HUES64 (cell line): ENCODE results near the gene WWOX.

Source experiments
- H3K27ac ChIP-seq: 2 replicates; pipeline ENCODE4 v1.7.0; 2013; ENCODE audit warnings: low read depth, low read length, inconsistent platforms
- H3K27me3 ChIP-seq: 2 replicates; pipeline ENCODE4 v1.6.1; 2013; ENCODE audit warnings: mild to moderate bottlenecking, low read length; ENCODE audit not compliant: insufficient read depth
- H3K36me3 ChIP-seq: 2 replicates; pipeline ENCODE4 v1.6.1; 2013; ENCODE audit warnings: mild to moderate bottlenecking, low read length; ENCODE audit not compliant: insufficient read depth
- H3K4me1 ChIP-seq: 2 replicates; pipeline ENCODE4 v1.6.1; 2013; ENCODE audit warnings: mild to moderate bottlenecking, low read length, moderate library complexity; ENCODE audit not compliant: insufficient read depth
- H3K4me3 ChIP-seq: 2 replicates; pipeline ENCODE4 v1.5.1; 2013; ENCODE audit warnings: mild to moderate bottlenecking, low read length, moderate library complexity
- H3K9ac ChIP-seq: 2 replicates; pipeline ENCODE4 v1.6.1; 2013; ENCODE audit warnings: mild to moderate bottlenecking, low read depth, low read length
- H3K9me3 ChIP-seq: 2 replicates; pipeline ENCODE4 v1.6.1; 2013; ENCODE audit warnings: low read depth, low read length; ENCODE audit not compliant: insufficient read depth
- WGBS: fragments of 150-250, 120-280 bp; methylation state at CpG from one replicate; pipeline ENCODE4 v1.1.7; 2013; ENCODE audit warnings: missing lambda C conversion rate; 5-methylcytosine and 5-hydroxymethylcytosine counted together

WWOX gene

GRCh38 chr16:78629173-78629572 lies 529.7 kb downstream of the WWOX start:
- no peak overlapping the region for H3K27ac ChIP-seq
- no peak overlapping the region for H3K9ac ChIP-seq
- no peaks in the 10 kb centered on the region for H3K36me3 ChIP-seq
- no peak overlapping the region for H3K4me3 ChIP-seq
- peaks cover 3% of the 10 kb centered on the region; the same call in 1 of the 2 replicates for H3K4me1 ChIP-seq
- WGBS: 17% methylated on average over 1 of the region's 1 CpG
- H3K27me3 ChIP-seq: no peaks in the 10 kb centered on the region
- peaks cover 15% of the 10 kb centered on the region for H3K9me3 ChIP-seq

- Histone ChIP-seq H3K9ac (no peak overlapping the region), H3K36me3 (no peaks in the 10 kb centered on the region), H3K27me3 (no peaks in the 10 kb centered on the region), H3K4me1 (peaks cover 3% of the 10 kb centered on the region; the same call in 1 of the 2 replicates), H3K9me3 (peaks cover 15% of the 10 kb centered on the region), H3K4me3 (no peak overlapping the region), H3K27ac (no peak overlapping the region)
- 93% methylated on average over 3 of the region's 3 CpGs for WGBS
Observed at GRCh38 chr16:78630102-78630501, 530.6 kb downstream of the WWOX start.

GRCh38 chr16:78633551-78633950 lies 534.1 kb downstream of the WWOX start:
- Histone ChIP-seq H3K4me3 (no peak overlapping the region), H3K9me3 (peaks cover 15% of the 10 kb centered on the region), H3K27ac (no peak overlapping the region), H3K4me1 (no peaks in the 10 kb centered on the region), H3K9ac (no peak overlapping the region), H3K27me3 (no peaks in the 10 kb centered on the region), H3K36me3 (no peaks in the 10 kb centered on the region)
- WGBS: 89% methylated on average over 12 of the region's 12 CpGs

- Histone ChIP-seq H3K27me3 (no peaks in the 10 kb centered on the region), H3K4me3 (no peak overlapping the region), H3K9ac (no peak overlapping the region), H3K9me3 (peaks cover 4% of the 10 kb centered on the region; the same call in 1 of the 2 replicates), H3K27ac (no peak overlapping the region), H3K4me1 (no peaks in the 10 kb centered on the region), H3K36me3 (no peaks in the 10 kb centered on the region)
- WGBS: 96% methylated on average over 9 of the region's 9 CpGs
Observed at GRCh38 chr16:78635807-78636206, 536.4 kb downstream of the WWOX start.

- H3K9ac ChIP-seq: no peak overlapping the region
- H3K9me3 ChIP-seq: no peaks in the 10 kb centered on the region
- peaks cover 10% of the 10 kb centered on the region for H3K4me1 ChIP-seq
- no peak overlapping the region for H3K27ac ChIP-seq
- H3K4me3 ChIP-seq: no peak overlapping the region
- H3K27me3 ChIP-seq: no peaks in the 10 kb centered on the region
- no peaks in the 10 kb centered on the region for H3K36me3 ChIP-seq
- WGBS: 92% methylated on average over 4 of the region's 4 CpGs
Observed at GRCh38 chr16:78638371-78638770, 538.9 kb downstream of the WWOX start.

- peaks cover 10% of the 10 kb centered on the region for H3K4me1 ChIP-seq
- H3K27me3 ChIP-seq: no peaks in the 10 kb centered on the region
- WGBS: 94% methylated on average over 3 of the region's 3 CpGs
- H3K4me3 ChIP-seq: no peak overlapping the region
- H3K9ac ChIP-seq: no peak overlapping the region
- H3K36me3 ChIP-seq: no peaks in the 10 kb centered on the region
- no peak overlapping the region for H3K27ac ChIP-seq
- no peaks in the 10 kb centered on the region for H3K9me3 ChIP-seq
Observed at GRCh38 chr16:78639775-78640174, 540.3 kb downstream of the WWOX start.

- Histone ChIP-seq H3K9me3 (no peaks in the 10 kb centered on the region), H3K27ac (no peak overlapping the region), H3K27me3 (no peaks in the 10 kb centered on the region), H3K4me3 (no peak overlapping the region), H3K4me1 (peaks cover 10% of the 10 kb centered on the region), H3K36me3 (no peaks in the 10 kb centered on the region), H3K9ac (no peak overlapping the region)
- 56% methylated on average over 6 of the region's 6 CpGs for WGBS
Observed at GRCh38 chr16:78640886-78641285, 541.4 kb downstream of the WWOX start.

GRCh38 chr16:78641433-78641832 lies 542.0 kb downstream of the WWOX start:
- peaks cover 10% of the 10 kb centered on the region for H3K4me1 ChIP-seq
- H3K9me3 ChIP-seq: no peaks in the 10 kb centered on the region
- H3K4me3 ChIP-seq: no peak overlapping the region
- H3K27ac ChIP-seq: no peak overlapping the region
- no peaks in the 10 kb centered on the region for H3K27me3 ChIP-seq
- WGBS: 55% methylated on average over 8 of the region's 8 CpGs
- no peaks in the 10 kb centered on the region for H3K36me3 ChIP-seq
- H3K9ac ChIP-seq: no peak overlapping the region

GRCh38 chr16:78642621-78643285 lies 543.3 kb downstream of the WWOX start:
- no peaks in the 10 kb centered on the region for H3K9me3 ChIP-seq
- no peak overlapping the region for H3K4me3 ChIP-seq
- H3K4me1 ChIP-seq: peaks cover 10% of the 10 kb centered on the region
- no peak overlapping the region for H3K27ac ChIP-seq
- 93% methylated on average over 6 of the region's 6 CpGs for WGBS
- H3K9ac ChIP-seq: no peak overlapping the region
- no peaks in the 10 kb centered on the region for H3K36me3 ChIP-seq
- H3K27me3 ChIP-seq: no peaks in the 10 kb centered on the region

- Histone ChIP-seq H3K36me3 (no peaks in the 10 kb centered on the region), H3K9me3 (no peaks in the 10 kb centered on the region), H3K27ac (no peak overlapping the region), H3K4me3 (no peak overlapping the region), H3K9ac (no peak overlapping the region), H3K27me3 (no peaks in the 10 kb centered on the region), H3K4me1 (peaks cover 10% of the 10 kb centered on the region)
- 93% methylated on average over 4 of the region's 4 CpGs for WGBS
Observed at GRCh38 chr16:78645657-78646056, 546.2 kb downstream of the WWOX start.

- H3K9ac ChIP-seq: no peak overlapping the region
- H3K4me3 ChIP-seq: no peak overlapping the region
- 97% methylated on average over 3 of the region's 3 CpGs for WGBS
- no peaks in the 10 kb centered on the region for H3K36me3 ChIP-seq
- H3K9me3 ChIP-seq: no peaks in the 10 kb centered on the region
- H3K27me3 ChIP-seq: no peaks in the 10 kb centered on the region
- H3K27ac ChIP-seq: no peak overlapping the region
- no peaks in the 10 kb centered on the region for H3K4me1 ChIP-seq
Observed at GRCh38 chr16:78647019-78647418, 547.6 kb downstream of the WWOX start.

- no peak overlapping the region for H3K9ac ChIP-seq
- 96% methylated on average over 2 of the region's 2 CpGs for WGBS
- no peak overlapping the region for H3K4me3 ChIP-seq
- no peaks in the 10 kb centered on the region for H3K36me3 ChIP-seq
- H3K9me3 ChIP-seq: no peaks in the 10 kb centered on the region
- H3K4me1 ChIP-seq: no peaks in the 10 kb centered on the region
- no peaks in the 10 kb centered on the region for H3K27me3 ChIP-seq
- H3K27ac ChIP-seq: no peak overlapping the region
Observed at GRCh38 chr16:78647491-78647890, 548.0 kb downstream of the WWOX start.
